HG03571 (cell line): Measurements from ENCODE around the gene SH3BGR.

Experiments
- ATAC-seq: cut with Tn5 transposase; IDR thresholded peaks from one replicate; pipeline ENCODE4 v1.9.1; 2021; ENCODE audit not compliant: unreplicated experiment

SH3BGR gene

DNA sequence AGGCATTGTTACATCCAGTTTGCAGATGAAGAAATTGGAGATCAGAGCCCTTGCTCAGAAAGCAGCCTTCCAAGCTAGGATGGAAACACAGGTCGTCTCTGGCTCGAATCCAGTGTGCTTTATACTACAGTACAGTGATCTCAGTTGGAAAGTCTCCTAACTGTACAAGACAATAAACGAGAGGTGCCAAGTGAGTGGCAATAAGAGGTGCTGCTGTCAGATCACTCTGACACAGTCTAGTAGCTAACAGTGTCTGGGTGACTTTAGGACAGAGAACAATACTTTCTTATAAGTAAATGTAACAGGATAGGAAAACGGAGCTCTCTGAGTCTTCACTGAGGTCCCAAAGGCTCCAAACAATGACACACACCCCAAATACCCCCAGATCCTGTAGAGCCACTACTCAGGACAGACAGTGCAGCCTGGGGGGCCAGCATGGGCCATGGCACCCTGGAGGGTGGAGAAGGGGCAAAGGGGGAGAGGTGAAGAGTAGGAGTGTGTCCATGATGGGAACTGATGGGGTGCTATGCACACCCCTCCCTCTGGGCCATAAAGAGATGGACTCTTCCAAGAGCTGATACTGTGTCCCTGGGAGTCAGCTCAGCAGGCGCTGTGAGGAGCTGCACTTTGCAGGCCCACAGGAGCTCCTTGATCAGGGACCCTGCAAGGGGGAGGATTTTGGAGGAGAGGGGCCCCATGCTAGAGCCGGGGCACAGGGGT, 3.3 kb downstream of the SH3BGR start:
- no peak for ATAC-seq

DNA sequence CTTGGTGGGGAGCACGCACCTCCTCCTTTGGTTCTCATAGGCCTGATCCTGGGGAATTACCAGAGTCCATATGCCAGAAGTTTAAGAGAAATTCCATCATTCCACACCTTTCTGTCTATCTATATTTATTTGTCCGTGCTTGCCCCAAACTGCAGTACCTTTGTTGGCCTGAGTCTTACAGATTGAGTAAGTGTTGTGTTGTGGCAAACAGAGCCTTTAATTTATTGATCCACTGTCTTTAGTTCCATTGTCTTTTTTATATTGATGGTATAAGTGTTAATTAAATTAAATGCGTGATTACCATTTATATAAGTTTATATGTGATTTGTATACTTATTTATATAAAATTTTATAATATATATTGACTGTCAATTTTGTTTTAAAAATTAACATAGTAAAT, 4.9 kb downstream of the SH3BGR start:
- ATAC-seq = no peak

DNA sequence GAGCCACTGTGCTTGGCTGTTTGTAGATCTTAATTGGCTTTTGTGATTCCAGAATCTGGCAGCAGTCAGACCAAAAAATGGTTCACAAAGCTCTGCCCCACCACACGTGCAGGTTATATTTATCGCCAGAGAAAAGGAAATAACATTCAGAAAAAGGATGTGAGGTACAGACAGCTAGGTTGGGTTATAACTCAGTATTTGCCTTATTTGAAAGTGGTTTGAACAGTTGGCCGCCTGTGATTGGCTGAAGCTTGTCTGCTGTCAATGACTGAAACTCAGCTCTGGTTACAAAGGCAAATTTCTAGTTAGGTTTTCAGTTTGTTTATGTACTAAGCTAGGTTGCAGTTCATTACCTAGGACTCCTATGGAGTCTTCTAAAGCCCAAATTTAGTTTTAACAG, 9.6 kb downstream of the SH3BGR start:
- ATAC-seq = peak; percentile 80

DNA sequence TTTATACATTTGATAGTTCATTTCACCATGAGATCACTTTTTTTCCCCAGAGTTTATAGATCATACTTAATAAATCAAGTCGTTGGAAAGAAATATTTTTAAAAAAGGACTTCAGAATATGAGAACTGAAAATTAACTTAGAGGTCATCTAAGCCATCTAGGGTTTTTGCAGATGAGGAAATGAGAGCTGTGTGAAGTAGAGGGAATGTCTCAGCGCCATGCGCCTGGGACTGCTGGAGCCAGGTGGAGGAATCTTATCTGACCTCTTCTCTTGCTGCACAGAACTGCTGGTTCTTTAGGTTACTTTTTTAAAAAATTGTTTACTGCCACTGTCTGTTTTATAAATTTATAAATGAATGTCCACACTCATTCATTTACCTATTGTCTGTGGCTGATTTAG, 11.5 kb downstream of the SH3BGR start:
- no peak for ATAC-seq

DNA sequence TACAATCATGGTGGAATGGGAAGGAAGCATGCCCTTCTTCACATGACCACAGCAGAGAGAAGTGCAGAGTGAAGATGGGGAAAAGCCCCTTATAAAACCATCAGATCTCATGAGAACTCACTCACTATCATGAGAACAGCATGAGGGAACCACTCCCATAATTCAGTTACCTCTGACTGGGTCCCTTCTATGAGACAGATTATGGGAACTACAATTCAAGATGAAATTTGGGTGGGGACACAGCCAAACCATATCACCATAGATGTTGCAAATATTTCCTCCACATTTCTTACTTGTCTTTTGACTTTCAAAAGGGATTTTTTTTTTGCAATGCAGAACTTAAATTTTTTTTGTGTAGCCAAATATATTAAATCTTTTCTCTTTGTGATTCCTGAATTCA, 14.8 kb downstream of the SH3BGR start:
- ATAC-seq = no peak

DNA sequence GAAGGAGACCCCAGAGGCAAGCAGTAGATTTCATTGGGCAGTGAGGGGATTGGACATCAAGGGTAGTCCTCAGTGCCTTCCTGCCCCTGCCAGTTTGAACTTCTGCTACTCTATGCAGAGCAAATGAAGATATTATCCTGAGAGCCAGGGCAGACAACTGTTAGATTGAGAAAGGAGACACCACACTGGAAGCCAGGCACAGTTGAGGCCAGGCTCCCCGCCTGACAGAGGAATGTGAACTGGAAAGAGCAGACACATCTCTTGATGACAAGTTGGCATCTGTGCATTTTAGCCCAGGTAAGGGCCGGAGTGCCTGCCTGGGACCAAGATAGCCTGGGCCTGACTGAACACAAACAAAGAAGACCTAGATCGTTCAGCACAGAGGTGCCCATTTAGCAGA, 16.0 kb downstream of the SH3BGR start:
- no peak for ATAC-seq

DNA sequence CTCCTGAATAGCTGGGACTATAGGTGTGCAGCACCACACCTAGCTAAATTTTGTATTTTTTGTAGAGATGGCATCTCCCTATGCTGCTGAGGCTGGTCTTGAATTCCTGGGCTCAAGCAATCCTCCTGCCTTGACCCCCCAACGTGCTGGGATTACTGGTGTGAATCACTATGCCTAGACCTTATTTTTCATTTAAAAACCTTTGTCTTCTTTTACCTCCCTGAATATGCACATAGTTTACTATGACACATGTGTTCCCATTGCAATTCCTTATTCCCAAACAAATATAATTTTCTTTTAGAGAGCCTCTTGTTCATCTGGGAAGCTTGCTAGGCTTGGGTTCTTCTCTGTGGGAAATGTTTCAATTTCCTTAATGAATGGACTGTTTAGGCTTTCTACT, 16.8 kb downstream of the SH3BGR start:
- no peak for ATAC-seq

DNA sequence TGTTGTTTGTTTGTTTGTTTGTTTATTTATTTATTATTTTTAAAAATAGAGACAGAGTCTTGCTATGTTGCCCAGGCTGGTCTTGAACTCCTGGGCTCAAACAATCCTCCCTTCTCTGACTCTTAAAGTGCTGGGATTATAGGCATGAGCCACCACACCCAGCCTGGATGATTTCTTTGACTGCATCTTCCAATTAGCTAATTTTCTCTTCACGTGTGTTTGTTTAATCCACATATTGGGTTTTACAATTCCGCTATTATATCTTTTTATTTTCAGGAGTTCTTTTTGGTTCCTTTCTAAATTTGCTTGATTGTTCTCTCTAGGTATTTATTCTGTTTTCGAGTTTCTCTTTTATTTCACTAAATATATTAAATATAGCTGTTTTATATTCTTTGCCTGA, 19.8 kb downstream of the SH3BGR start:
- ATAC-seq = no peak

DNA sequence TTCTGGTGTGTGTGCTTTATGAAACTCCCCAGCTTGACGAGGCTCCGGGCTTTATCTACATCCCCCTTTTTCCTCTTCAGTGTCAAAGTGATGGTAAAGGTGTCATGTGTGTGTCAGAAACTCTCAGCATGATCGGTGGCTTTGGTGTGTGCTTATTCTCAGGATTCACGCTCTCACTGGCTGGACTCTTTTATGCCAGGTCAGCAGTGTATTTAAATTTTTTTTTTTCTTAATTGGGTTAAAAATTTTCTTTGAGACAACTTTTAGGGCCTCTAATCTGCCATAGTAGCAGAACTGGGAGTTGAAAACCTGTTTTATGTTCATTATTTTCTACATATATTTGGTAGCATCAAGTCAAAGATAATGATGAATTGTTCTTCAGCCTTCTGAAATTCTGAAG, 21.0 kb downstream of the SH3BGR start:
- ATAC-seq = no peak

DNA sequence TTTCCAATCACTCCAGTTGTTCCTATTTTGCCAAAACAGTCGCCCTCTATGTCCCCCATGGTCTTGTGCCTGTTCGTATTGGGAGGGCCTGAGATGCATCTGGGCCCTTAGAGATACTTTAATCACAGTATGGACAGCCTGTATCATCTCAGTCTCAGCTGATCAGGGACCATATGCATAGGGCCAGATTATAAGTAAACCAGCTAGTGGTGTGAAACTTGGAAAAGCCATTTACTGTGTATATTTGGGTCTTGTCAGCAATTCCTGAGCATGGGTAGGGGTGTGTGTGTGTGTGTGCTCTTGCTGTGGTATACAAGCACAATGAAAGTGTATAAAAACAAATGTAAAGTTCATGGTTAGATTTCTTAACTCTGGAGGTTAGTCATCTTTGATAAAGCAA, 22.8 kb downstream of the SH3BGR start:
- ATAC-seq = no peak

DNA sequence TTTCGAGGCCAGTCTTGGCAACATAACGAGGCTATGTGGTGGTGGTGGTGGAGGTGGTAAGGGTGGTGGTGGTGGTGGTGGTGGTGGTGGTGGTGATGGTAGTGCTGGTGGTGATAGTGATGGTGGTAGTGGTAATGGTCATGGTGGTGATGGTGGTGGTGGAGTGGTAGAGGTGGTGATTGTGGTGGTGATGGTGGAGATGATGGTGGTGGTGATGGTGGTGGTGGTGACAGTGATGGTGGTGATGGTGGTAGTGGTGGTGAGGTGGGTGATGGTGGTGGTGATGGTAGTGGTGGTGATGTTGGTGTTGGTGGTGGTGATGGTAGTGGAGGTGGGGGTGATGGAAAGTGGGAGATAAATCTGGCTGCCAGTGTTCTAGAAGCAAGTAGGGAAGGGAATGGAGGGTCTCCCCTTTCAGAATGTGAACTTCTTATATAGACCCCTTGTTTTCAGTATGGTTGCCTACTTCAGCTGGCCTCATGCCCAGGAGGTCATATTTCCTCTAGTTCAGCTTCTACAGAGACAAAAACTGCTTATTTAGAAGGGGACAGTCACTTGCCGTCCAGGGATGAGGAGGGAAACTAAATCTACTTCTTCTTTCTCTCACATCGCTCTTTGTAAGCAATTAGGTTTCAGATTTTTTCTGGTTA, 27.5 kb downstream of the SH3BGR start:
- no peak for ATAC-seq

DNA sequence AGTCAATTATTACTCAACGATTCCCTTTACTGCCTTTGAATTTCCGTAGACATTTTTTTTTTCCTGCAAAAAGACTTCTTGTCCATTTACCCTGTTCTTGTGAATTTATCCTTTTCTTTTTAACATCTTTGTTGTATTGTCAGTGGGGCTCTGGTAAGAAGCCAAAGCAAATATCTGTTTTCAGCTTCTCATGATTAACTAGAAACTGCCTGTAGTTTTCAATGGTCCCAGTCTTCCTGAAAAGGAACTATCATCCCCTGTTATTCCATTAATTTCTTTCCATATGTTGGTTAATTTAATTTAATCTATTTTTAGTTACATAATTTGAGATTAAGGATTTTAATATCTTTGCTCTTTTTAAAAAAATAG, 28.0 kb downstream of the SH3BGR start:
- ATAC-seq = no peak

DNA sequence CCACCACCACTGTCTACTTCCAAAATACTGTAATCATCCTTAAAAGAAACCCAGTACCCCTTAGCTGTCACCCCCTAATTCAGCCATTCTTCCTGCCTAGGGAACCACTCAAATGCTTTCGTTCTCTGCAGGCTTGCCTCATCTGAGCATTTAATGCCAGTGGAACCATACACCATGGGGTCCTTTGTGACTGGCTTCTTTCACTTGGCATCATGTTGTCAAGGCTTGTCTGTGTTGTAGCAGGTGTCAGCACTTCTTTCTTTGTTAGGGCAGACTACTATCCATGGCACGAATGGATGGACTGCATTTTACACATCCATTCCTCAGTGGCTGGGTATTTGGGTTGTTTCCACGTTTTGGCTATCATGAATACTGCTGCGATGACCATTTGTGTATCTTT, 28.5 kb downstream of the SH3BGR start:
- no peak for ATAC-seq

DNA sequence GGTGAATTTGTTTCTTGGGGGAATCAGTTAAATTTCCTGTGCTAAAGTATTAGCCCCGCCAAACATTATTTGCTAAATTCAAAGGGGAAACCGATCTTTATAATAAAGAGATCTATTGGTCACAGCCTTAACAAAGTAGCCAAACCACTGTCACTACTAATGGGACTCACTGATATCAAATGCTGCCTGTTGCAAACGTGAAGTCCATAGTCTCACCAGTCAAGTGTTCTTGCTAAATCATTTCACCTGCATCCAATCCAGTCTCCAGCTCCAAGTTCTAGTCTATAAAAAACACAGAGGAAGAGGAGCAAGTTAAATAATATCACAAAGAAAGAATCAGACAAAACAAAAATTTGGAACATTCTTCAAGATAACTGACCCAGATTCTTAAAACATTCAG, 30.1 kb downstream of the SH3BGR start:
- no peak for ATAC-seq

DNA sequence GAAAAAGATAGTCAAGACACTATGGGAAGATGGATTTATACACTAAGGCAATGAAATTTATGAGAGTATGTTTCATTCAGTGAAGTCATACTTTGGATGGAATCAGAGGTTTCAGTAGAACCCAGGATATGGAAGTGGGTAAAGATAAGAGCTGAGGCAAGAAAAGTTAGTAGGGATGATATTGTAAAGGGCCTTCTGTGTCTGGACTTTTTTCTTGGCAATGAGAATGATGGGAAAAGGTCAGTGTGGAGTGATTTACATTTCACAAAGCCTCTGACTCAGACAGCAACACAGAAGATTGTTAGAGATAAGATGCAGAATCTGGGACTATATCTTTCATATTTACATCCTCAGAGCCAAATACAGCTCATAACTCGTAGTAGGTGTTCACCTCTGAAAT, 32.1 kb downstream of the SH3BGR start:
- no peak for ATAC-seq

DNA sequence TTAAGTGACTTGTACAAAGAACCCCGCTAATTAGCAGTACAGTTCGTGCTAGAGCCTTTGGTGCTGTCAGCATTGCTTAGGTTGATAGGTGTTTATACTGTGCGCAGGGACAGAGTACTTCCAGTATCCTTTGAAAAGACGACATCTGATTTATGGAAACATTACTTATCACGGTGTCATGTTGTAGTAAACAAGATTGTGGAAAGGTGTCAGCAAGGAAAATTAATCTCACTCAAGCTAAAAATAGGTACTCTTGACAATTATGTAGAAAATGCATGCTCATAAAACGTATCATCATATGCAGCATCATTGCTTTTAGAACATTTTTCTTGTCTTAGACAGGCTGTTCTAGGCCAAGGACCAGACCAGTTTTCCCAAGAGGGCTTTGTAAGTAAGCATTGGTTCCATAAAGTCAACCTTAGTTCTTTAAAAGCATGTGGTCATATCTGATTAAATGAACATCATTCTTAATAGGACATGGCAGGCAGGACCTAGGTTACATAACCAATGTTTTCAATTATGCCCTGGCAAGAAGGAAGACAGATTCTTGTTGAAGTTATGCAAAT, 33.0 kb downstream of the SH3BGR start:
- ATAC-seq = no peak

DNA sequence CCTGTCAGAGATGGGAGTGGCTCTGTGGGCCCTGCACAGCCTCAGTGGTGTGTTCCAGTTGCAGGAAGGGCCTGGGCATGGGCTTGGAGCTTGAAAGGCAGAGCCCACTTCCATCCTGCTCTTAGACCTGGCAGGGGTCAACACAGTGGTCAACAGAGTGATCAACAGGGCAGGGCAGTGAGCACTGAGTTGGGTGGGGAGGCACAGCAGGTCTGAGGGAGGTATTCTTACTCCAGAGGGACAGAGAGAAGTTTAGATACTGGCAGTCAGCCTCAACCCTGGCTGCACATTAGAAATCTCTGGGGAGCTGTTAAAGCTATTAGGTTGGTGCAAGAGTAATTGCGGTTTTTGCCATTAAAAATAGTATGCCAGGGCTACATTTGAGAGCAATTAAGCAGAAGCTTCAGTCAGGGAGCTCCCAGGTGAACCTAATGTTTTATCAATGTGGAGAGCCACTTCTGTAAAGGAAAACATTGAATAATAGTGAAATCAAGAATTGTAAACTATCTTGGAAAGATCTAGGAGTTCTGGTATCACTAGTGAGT, 37.7 kb downstream of the SH3BGR start:
- ATAC-seq = no peak

DNA sequence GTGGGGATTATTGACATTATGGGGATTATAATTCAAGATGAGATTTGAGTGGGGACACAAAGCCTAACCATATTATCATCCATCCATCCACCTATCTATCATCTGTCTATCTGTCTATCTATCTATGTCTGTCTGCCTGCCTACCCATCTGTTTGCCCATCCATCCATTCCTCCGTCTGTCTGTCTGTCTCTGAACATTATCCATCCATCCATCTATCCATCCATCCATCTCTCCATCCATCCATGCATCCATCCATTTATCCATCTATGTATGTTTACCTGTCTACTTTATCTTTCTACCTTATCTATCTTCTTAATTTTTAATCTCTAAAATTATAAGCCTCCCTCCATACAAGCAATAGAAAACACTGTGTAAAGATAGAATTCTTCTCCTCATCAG, 47.4 kb downstream of the SH3BGR start:
- no peak for ATAC-seq

DNA sequence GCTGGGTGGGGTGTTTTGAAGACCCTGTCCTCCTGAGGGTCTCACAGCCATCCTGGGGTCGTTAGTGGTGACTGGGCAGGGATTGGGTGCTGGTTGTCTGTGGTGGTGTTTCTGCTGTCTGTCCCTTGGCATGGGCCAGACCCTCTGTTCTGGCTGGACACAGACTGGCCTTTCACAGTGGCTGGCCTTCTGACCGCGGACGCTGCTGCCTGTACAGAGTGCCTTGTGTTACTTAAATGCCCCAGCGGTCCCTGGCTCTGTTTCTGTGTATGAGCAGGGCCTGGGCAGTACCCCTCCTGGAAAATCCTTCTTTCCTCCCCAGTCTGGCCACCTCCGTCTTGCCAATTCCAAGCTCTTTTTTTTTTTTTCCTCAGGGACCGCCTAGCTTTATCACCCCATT, 50.9 kb downstream of the SH3BGR start:
- no peak for ATAC-seq

DNA sequence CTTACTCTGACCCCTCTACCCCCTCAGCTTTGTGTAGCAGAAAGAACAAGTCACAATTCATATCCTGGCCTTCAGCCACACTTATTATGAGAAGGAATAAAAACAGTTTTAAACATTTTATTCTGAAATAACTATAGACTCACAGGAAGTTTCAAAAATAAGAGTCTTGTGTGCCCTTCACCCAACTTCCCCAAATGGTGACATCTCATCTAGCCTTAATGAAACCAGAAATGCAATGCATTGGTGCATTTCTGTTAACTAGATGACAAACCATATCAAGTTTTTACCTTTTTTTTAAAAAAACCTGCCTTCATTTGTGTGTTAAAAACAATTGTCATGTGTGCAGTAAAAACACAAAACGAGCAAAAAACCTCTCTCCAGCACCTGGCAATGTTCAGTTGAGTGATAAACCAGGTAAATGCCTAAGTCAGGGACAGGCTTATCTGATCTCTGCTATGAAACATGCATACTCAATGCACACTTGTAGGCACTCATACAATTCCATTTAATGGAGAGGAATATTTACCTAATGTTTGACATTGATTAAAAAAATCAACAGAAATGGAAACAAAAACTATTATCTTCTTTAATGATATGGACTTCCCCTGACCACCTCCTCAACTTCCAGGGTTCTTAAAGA, 51.5 kb downstream of the SH3BGR start:
- ATAC-seq = no peak

DNA sequence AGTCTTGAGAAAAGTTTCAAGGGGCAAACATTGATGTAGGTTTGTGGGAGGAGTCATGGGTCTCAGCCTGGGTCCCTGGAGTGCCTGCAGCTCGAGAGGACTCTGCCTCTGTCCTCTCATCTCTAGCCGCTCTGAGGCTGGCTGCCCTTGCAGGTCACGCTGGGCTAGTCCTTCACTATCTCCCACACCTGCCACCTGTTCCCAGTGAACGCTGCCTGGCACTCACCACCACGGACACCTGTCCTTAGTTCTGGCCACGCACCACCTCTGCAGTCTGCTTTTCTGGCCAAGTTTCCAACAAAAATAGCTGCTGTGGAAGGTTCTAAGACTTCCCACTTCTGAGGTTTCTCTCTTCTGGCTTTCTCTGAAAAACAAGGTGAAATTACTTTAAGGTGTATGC, 52.5 kb downstream of the SH3BGR start:
- no peak for ATAC-seq

DNA sequence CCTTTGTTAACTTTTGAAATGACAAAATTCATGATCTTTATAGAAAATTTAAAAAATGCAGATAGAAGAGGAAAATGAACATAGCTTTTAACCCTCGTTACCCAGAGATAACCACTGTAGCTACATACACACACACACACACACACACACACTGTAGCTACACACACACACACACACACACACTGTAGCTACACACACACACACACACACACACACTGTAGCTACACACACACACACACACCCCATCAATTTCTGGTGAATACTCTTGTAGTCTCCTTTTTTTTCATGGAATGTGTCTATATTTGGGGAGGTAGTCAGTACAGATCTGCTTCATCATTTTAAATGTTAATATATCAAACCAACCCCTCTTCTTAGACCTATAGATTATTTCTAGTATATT, 58.5 kb downstream of the SH3BGR start:
- no peak for ATAC-seq
